LNCAP (cell line): ENCODE measurements around the gene ELMOD1.

Experiments
- TF ChIP-seq, protein P1 (sequence below): fragments of 450-650 bp; IDR thresholded peaks from 2 replicates; pipeline ENCODE4 v1.5.1; 2017; ENCODE audit warnings: mild to moderate bottlenecking

ELMOD1 gene

DNA sequence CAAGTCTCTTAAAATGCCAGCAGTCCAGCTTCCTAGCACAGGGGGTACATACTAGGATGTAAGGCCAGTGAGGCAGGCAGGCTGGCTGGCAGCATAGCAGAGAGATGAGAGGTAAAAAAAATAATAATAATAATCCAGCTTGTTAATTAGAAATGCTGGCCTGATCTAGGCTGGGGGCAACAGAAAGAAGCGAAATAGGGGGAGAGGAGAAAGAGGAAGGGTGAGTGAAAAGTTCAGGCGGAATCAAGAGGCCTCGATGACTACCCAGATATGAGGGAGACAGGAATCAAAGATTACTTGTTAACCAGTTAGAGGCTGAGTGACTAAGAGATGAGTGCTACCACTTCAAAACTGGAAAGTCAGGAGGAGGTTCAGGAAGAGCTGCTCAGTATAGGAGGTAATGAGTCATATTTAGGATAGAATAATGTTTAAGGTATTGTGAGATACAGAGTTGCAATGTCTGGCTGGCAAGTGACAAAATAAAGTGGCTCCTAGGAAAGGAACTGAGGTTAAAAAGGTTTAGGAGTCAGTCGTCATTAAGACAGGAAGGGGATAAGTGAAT lies 28.2 kb upstream of the ELMOD1 start:
- TF ChIP-seq, protein P1, sequence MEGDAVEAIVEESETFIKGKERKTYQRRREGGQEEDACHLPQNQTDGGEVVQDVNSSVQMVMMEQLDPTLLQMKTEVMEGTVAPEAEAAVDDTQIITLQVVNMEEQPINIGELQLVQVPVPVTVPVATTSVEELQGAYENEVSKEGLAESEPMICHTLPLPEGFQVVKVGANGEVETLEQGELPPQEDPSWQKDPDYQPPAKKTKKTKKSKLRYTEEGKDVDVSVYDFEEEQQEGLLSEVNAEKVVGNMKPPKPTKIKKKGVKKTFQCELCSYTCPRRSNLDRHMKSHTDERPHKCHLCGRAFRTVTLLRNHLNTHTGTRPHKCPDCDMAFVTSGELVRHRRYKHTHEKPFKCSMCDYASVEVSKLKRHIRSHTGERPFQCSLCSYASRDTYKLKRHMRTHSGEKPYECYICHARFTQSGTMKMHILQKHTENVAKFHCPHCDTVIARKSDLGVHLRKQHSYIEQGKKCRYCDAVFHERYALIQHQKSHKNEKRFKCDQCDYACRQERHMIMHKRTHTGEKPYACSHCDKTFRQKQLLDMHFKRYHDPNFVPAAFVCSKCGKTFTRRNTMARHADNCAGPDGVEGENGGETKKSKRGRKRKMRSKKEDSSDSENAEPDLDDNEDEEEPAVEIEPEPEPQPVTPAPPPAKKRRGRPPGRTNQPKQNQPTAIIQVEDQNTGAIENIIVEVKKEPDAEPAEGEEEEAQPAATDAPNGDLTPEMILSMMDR, result no peak

DNA sequence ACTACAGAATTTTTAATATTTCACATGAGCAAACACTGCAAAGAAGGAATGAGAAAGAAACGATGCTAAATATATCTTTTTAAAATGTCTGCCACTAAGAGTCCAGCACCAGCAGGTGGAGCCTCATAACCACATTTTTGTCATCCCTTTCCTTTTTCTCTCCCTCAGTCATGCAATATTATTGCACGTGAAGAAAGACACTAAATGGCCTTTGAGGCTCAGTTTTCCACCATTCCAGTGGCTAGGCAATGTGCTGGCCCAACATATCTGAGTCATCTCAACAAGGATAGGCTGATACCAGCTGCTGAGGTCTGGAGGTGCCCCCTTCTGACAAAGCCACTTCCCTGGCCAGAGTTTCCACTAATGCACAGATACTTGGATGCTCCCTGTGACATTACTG lies 27.2 kb upstream of the ELMOD1 start:
- TF ChIP-seq, protein P1, result peak; percentile 68

DNA sequence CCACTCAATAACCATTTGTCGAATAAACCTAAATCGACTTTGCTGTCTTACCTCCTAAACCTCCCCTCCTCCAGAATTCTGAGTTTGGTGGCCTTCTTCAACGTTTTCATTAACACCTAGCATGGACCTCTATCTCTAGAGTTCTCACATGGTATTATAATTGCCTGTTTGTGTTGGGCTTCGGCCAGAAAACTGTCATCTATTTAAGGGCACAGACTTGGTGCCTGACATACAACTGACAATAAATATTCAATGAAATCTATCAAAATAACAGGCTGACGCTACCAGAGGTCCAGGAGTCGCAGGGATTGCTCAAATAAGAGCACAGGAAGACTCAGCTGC lies 26.1 kb upstream of the ELMOD1 start:
- TF ChIP-seq, protein P1, result no peak

DNA sequence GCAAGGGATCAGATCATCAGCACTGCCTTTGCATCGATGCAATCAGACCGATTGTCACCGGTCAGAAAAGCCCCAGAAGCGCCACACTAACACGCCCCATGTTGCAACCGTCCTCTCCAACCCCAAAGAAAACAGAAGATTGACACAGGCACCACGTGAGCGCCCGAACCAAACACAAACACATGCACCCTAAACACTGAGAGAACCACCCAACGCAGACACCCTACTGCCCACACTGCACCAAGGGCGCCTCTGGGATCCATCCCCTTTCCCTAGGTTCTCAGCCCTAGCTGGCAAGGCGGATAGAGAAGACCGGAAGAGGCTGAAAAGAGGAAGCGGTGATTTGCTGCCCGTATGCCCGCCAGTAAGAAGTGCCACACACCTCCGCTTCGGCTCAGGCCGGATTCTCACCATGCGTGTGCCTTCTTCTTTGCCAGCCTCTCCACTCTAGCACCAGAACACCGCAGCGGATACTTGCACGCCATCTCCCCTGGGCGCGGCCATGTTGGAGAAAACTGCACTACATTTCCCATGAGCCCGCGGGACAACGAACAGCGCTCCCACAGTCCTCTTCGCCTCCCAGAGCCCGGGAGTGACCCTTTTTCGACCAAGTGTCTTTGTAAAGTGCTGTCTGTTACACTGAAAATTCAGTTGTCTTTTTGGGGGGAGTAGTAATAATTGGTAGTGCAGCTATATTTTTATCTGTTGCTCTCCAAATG lies 25.6 kb upstream of the ELMOD1 start, which contains the start of gene ALKBH8:
TSS of gene ALKBH8 (minus strand) at position 517 of the 719 bp plus-strand sequence. CDS start 4,842 bp downstream, outside the sequence.
- TF ChIP-seq, protein P1, result no peak

DNA sequence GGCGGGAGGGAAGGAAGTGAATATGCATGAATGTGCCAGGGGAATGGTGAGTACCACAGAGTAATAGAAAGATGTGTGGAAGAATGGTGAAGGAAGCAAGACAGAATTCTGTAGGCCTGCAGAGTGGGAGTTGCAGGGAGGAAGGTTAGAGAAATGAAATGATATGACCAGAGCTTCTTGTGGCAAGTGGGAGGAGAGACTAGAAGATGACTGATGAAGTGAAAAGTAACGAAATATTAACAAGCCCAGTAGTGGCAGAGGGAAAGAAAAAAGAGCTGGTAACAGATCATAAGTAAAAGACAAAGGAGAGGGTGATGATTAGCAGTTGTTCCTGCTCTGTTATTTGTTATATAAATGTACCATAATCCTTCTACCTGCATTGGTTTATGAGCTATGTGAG lies 24.4 kb upstream of the ELMOD1 start:
- TF ChIP-seq, protein P1, result no peak

DNA sequence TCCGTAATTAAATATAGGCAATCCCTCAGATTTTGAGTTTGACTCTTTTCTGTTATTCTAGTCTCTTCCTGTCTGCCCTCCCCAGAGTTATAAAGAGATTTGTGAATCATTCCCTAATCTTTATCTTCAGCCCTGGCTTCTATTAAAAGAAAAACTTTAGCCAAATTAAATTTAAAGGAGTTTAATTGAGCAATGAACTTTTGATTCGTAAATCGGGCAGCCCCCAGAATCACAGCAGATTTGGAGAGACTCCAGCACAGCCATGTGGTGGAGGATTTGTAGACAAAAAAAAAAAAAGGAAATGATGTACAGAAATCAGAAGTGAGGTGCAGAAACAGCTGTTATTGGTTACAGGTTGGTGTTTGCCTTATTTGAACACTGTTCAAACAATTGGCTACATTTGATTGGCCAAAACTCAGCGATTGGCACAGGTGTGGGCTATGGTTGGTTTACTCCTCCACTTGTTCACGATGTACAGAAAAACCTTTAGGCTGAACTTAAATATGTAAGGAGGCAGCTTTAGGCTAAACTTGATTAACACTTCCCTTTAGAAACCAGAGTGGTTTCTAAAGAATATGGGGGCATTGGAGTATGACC lies 23.1 kb upstream of the ELMOD1 start:
- TF ChIP-seq, protein P1, result no peak

DNA sequence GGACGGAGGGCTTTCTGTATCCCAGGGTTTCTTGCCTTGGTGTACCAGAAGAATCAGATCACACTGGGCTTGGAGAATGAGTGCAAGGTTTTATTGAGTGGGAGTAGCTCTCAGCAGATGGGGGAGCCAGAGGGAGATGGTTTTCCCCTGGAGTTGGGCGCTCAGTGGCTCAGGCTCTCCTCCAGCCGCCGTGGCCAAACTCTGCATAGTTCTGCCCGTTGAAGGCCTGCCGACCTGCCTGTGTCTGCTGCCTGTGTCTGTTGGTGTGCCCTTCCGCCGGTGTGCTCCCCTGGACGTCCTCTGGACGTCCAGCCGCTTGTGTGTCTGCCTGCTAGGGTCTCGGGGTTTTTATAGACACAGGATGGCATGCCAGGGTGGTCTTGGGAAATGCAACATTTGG lies 20.9 kb upstream of the ELMOD1 start:
- TF ChIP-seq, protein P1, result no peak
